ENCODE data around the gene ANO9. TPM values are rescaled to one million over a fixed set of nuclear protein-coding genes. Genes with fewer than 3 reads are reported as not detected.

The ANO9 gene
- total RNA-seq, 1 donor, result not detected

- Histone ChIP-seq H3K4me2 (ENCODE audit: insufficient read depth, low read length) (peak overlapping the region; percentile 43), H3K36me3 (ENCODE audit: insufficient read depth, low read length) (no peaks in the 10 kb centered on the region), H2AFZ (ENCODE audit: low read length) (no peak overlapping the region), H3K27ac (ENCODE audit: low read depth, low read length) (no peak overlapping the region), H3K4me1 (ENCODE audit: insufficient read depth, low read length) (peaks cover 21% of the 10 kb centered on the region), H3K9me3 (ENCODE audit: low read depth, low read length) (no peaks in the 10 kb centered on the region), H4K20me1 (ENCODE audit: insufficient read depth, low read length) (no peaks in the 10 kb centered on the region), H3K27me3 (ENCODE audit: insufficient read depth, low read length) (no peaks in the 10 kb centered on the region), H3K79me2 (ENCODE audit: insufficient read depth, low read length) (no peaks in the 10 kb centered on the region), H3K4me3 (ENCODE audit: insufficient read depth, low read length) (no peak overlapping the region)
- no peak for TF ChIP-seq CTCF (IDR thresholded peaks at IDR 0.05; ENCODE audit: extremely low read depth, low read depth, low read length)
- DNase-seq (ENCODE audit: insufficient read length, low spot score, missing footprints), result no peak
Observed at GRCh38 chr11:394858-395655, 46.8 kb downstream of the ANO9 start.

- peak within 1 kb of the TSS; percentile 39 for H3K4me3 ChIP-seq (ENCODE audit: insufficient read depth, low read length)
- peak; percentile 99 for DNase-seq (ENCODE audit: insufficient read length, low spot score, missing footprints)
- no peaks in the 10 kb centered on the region for H3K36me3 ChIP-seq (ENCODE audit: insufficient read depth, low read length)
- no peaks in the 10 kb centered on the region for H3K79me2 ChIP-seq (ENCODE audit: insufficient read depth, low read length)
- H3K4me1 ChIP-seq (ENCODE audit: insufficient read depth, low read length), result peaks cover 21% of the 10 kb centered on the region
- peak within 1 kb of the TSS; percentile 43 for H3K4me2 ChIP-seq (ENCODE audit: insufficient read depth, low read length)
- no peaks in the 10 kb centered on the region for H4K20me1 ChIP-seq (ENCODE audit: insufficient read depth, low read length)
- no peaks in the 10 kb centered on the region for H3K9me3 ChIP-seq (ENCODE audit: low read depth, low read length)
- H3K27ac ChIP-seq (ENCODE audit: low read depth, low read length), result peak within 1 kb of the TSS; percentile 47
- no peaks in the 10 kb centered on the region for H3K27me3 ChIP-seq (ENCODE audit: insufficient read depth, low read length)
- no peak for TF ChIP-seq CTCF (IDR thresholded peaks at IDR 0.05; ENCODE audit: extremely low read depth, low read depth, low read length)
- peak within 1 kb of the TSS; percentile 65 for H2AFZ ChIP-seq (ENCODE audit: low read length)
Observed at GRCh38 chr11:394034-394857, 47.6 kb downstream of the ANO9 start, which contains the start of gene PKP3. PKP3 (plus strand) TSS chr11:394209; CDS start chr11:394293, 84 bp downstream.

GRCh38 chr11:393219-394033, 48.4 kb downstream of the ANO9 start:
- H3K4me3 ChIP-seq (ENCODE audit: insufficient read depth, low read length), result no peak overlapping the region
- peak overlapping the region; percentile 47 for H3K27ac ChIP-seq (ENCODE audit: low read depth, low read length)
- no peaks in the 10 kb centered on the region for H4K20me1 ChIP-seq (ENCODE audit: insufficient read depth, low read length)
- no peak overlapping the region for H3K4me2 ChIP-seq (ENCODE audit: insufficient read depth, low read length)
- H3K36me3 ChIP-seq (ENCODE audit: insufficient read depth, low read length), result no peaks in the 10 kb centered on the region
- no peak for TF ChIP-seq CTCF (IDR thresholded peaks at IDR 0.05; ENCODE audit: extremely low read depth, low read depth, low read length)
- DNase-seq (ENCODE audit: insufficient read length, low spot score, missing footprints), result peak; percentile 100
- no peaks in the 10 kb centered on the region for H3K27me3 ChIP-seq (ENCODE audit: insufficient read depth, low read length)
- H3K9me3 ChIP-seq (ENCODE audit: low read depth, low read length), result no peaks in the 10 kb centered on the region
- no peaks in the 10 kb centered on the region for H3K79me2 ChIP-seq (ENCODE audit: insufficient read depth, low read length)
- peak overlapping the region; percentile 65 for H2AFZ ChIP-seq (ENCODE audit: low read length)
- H3K4me1 ChIP-seq (ENCODE audit: insufficient read depth, low read length), result peaks cover 21% of the 10 kb centered on the region

All from osteoblast (primary cell).